ENCODE results near the gene PRR36.
"Not testable (repeated sequence)": the region's sequence is repeated elsewhere in the genome, so short reads cannot be mapped to it uniquely, and the experiment has no call there.

PRR36 gene

GRCh38 chr19:7898967-7899366 is 24.8 kb upstream of the PRR36 start:
- no peak for DNase-seq (ENCODE audit: low spot score)

GRCh38 chr19:7897292-7897691 is 23.1 kb upstream of the PRR36 start:
- DNase-seq (ENCODE audit: low spot score), result no peak

- DNase-seq (ENCODE audit: low spot score), result no peak
These were observed 21.4 kb upstream of the PRR36 start for GRCh38 chr19:7895565-7895964.

- DNase-seq (ENCODE audit: low spot score), result no peak
These were observed 20.6 kb upstream of the PRR36 start for GRCh38 chr19:7894612-7895309.

GRCh38 chr19:7893362-7894101 is 19.3 kb upstream of the PRR36 start:
- DNase-seq (ENCODE audit: low spot score), result not testable (repeated sequence)

- DNase-seq (ENCODE audit: low spot score), result no peak
These were observed 14.6 kb upstream of the PRR36 start for GRCh38 chr19:7888826-7889217.

GRCh38 chr19:7888145-7888825 is 14.1 kb upstream of the PRR36 start, which contains the start of gene LRRC8E:
Gene LRRC8E, plus strand, starts transcription at chr19:7888510. Its CDS starts 7,094 bp downstream, at chr19:7895604.
- DNase-seq (ENCODE audit: low spot score), result no peak

- no peak for DNase-seq (ENCODE audit: low spot score)
These were observed 13.4 kb upstream of the PRR36 start for GRCh38 chr19:7887408-7888144.

- DNase-seq (ENCODE audit: low spot score), result no peak
These were observed 11.6 kb upstream of the PRR36 start for GRCh38 chr19:7885818-7886217.

GRCh38 chr19:7883796-7884570 is 9.8 kb upstream of the PRR36 start:
- no peak for DNase-seq (ENCODE audit: low spot score)

GRCh38 chr19:7883105-7883504 is 8.9 kb upstream of the PRR36 start:
- no peak for DNase-seq (ENCODE audit: low spot score)

- DNase-seq (ENCODE audit: low spot score), result no peak
These were observed 7.7 kb upstream of the PRR36 start for GRCh38 chr19:7881910-7882309.

- DNase-seq (ENCODE audit: low spot score), result no peak
These were observed 5.6 kb upstream of the PRR36 start for GRCh38 chr19:7879836-7880235.

GRCh38 chr19:7879111-7879807 is 5.1 kb upstream of the PRR36 start:
- no peak for DNase-seq (ENCODE audit: low spot score)

GRCh38 chr19:7877249-7877836 is 3.2 kb upstream of the PRR36 start:
- no peak for DNase-seq (ENCODE audit: low spot score)

- DNase-seq (ENCODE audit: low spot score), result no peak
These were observed 695 bp upstream of the PRR36 start for GRCh38 chr19:7874897-7875273.

- no peak for DNase-seq (ENCODE audit: low spot score)
These were observed 700 bp downstream of the PRR36 start for GRCh38 chr19:7873304-7874075.

GRCh38 chr19:7872306-7873204 is 1.6 kb downstream of the PRR36 start:
- DNase-seq (ENCODE audit: low spot score), result no peak
